OCI-LY7 (cell line): ENCODE measurements around the gene IST1. TPM values are rescaled to one million over a fixed set of nuclear protein-coding genes. Genes with fewer than 3 reads are reported as not detected.

Experiments
- BruUV-seq: library from RNA; stranded (reverse); fragments of 400-500 nt; replicated peaks from 2 replicates; lab custom pipeline; 2021; lab: Mats Ljungman, UMichigan
- CTCF ChIA-PET: fragments of 300-600 bp; sonication (Branson Sonifier 250); formaldehyde crosslinking; loops from one replicate; lab custom pipeline; 2022; ENCODE audit warnings: antibody characterized with exemption; ENCODE audit not compliant: unreplicated experiment; lab: Charles Lee
- POLR2A ChIA-PET: fragments of 300-600 bp; sonication (Branson Sonifier 250); formaldehyde crosslinking; loops from one replicate; lab custom pipeline; 2022; ENCODE audit warnings: antibody characterized with exemption; lab: Charles Lee
- DNase-seq: peaks from one replicate; pipeline ENCODE4 v3.0.0-alpha.2; 2015; ENCODE audit warnings: low spot score
- H2AFZ ChIP-seq: fragments of 200-600 bp; sonication (generic), shearing (Covaris generic); 2 replicates; pipeline ENCODE4 v1.6.1; 2014; ENCODE audit warnings: mild to moderate bottlenecking, antibody characterized with exemption, low read length, moderate library complexity
- H3K27ac ChIP-seq: fragments of 200-600 bp; sonication (generic); 2 replicates; pipeline ENCODE4 v1.5.1; 2014; ENCODE audit warnings: mixed run types, low read depth, mild to moderate bottlenecking, moderate library complexity, low read length, inconsistent platforms; ENCODE audit not compliant: poor library complexity, severe bottlenecking
- H3K36me3 ChIP-seq: fragments of 200-600 bp; sonication (generic); 2 replicates; pipeline ENCODE4 v1.6.1; 2014; ENCODE audit warnings: mild to moderate bottlenecking, antibody characterized with exemption, low read length, moderate library complexity, mixed read lengths; ENCODE audit not compliant: insufficient read depth
- H3K4me1 ChIP-seq: fragments of 200-600 bp; sonication (generic); 2 replicates; pipeline ENCODE4 v1.5.1; 2014; ENCODE audit warnings: mild to moderate bottlenecking, low read length; ENCODE audit not compliant: insufficient read depth, poor library complexity, severe bottlenecking
- H3K4me2 ChIP-seq: fragments of 200-600 bp; sonication (generic); 2 replicates; pipeline ENCODE4 v1.6.1; 2014; ENCODE audit warnings: mild to moderate bottlenecking, low read length
- H3K4me3 ChIP-seq: fragments of 200-600 bp; sonication (generic); 2 replicates; pipeline ENCODE4 v1.5.1; 2014; ENCODE audit warnings: mild to moderate bottlenecking, low read depth, low read length; ENCODE audit not compliant: poor library complexity, severe bottlenecking
- H3K79me2 ChIP-seq: fragments of 200-600 bp; sonication (generic); 2 replicates; pipeline ENCODE4 v1.6.1; 2016; ENCODE audit warnings: low read depth, mild to moderate bottlenecking, low read length, moderate library complexity, mixed read lengths; ENCODE audit not compliant: insufficient read depth
- H3K9me2 ChIP-seq: fragments of 200-600 bp; sonication (generic); 2 replicates; pipeline ENCODE4 v1.6.1; 2016; ENCODE audit warnings: mild to moderate bottlenecking, low read length, mixed read lengths; ENCODE audit not compliant: insufficient read depth
- H3K9me3 ChIP-seq: fragments of 200-600 bp; sonication (generic); 2 replicates; pipeline ENCODE4 v1.6.1; 2014; ENCODE audit warnings: mild to moderate bottlenecking, mixed run types, low read length, mixed read lengths
- H4K20me1 ChIP-seq: fragments of 200-600 bp; sonication (generic); 2 replicates; pipeline ENCODE4 v1.6.1; 2014; ENCODE audit warnings: mild to moderate bottlenecking, antibody characterized with exemption, low read length, moderate library complexity, mixed read lengths; ENCODE audit not compliant: insufficient read depth
- EZH2phosphoT487 ChIP-seq: fragments of 200-600 bp; sonication (generic); IDR thresholded peaks from 2 replicates; pipeline ENCODE4 v1.6.1; 2018; ENCODE audit warnings: low read depth, borderline replicate concordance, mild to moderate bottlenecking, mixed run types, antibody characterized with exemption, low read length, moderate library complexity, mixed read lengths
- intact Hi-C: fragments of 100-400 bp; cut with micrococcal nuclease; formaldehyde crosslinking; loops from one replicate; pipeline ENCODE4 v1.10.0; 2022; ENCODE audit not compliant: unreplicated experiment
- total RNA-seq, 2 experiments: library from RNA; depleted of rRNA in 1 of 2; stranded (reverse); fragments of >200 nt in 1 of 2; shearing (Covaris generic) in 1 of 2; gene quantifications; 2 replicates each; pipeline ENCODE4 v1.2.3, GENCODE V29; 2014 to 2022
- TF ChIP-seq, protein P1 (sequence below): fragments of 200-600 bp; sonication (generic); conservative IDR thresholded peaks from 2 replicates; pipeline ENCODE4 v1.5.1; 2014; ENCODE audit warnings: mild to moderate bottlenecking, antibody characterized with exemption, low read length, moderate library complexity, mixed read lengths

IST1 gene
- total RNA-seq, 2 experiments from 2014 or later = 147 to 200 TPM

DNA sequence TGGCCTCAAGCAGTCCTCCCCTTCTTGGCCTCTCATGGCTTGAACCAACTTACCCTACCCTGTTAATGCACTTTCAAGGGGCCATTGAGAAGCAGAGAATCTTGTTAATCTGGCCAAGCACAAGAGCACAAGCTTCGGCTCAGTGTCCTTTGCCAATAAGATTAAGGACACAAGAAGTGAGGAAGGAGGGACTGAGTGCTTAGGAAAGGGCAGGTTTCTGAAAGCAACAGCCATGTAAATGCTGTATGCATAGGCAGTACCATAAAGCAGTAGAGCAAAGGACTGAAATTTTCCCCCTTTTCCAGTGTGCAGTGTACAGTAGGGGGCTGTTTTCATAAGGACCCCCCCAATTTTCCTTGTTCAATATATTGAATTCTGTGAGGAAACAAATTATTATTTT lies 37.7 kb downstream of the IST1 start:
- H3K9me3 ChIP-seq = peaks cover under 1% of the 10 kb centered on the region; the same call in 1 of the 2 replicates
- ChIA-PET POLR2A (no interaction called here), CTCF (interaction anchor here (1.2 kb wide), 1 partner anchor 22 kb away, joined by 5 read pairs; no protein-coding TSS in a partner anchor)
- H2AFZ ChIP-seq = no peak overlapping the region
- H3K4me3 ChIP-seq = no peak overlapping the region
- H3K27ac ChIP-seq = no peak overlapping the region
- H3K4me2 ChIP-seq = no peak overlapping the region
- H4K20me1 ChIP-seq = 0 out of 2 replicates have a peak, but pooled peaks cover 3% of the 10 kb centered on the region
- no peaks in the 10 kb centered on the region for H3K9me2 ChIP-seq
- no peaks in the 10 kb centered on the region for H3K79me2 ChIP-seq
- no TSS peak for BruUV-seq
- intact Hi-C loops = no loop called here
- peaks cover 56% of the 10 kb centered on the region for H3K36me3 ChIP-seq
- no peak for TF ChIP-seq EZH2phosphoT487
- TF ChIP-seq, protein P1, sequence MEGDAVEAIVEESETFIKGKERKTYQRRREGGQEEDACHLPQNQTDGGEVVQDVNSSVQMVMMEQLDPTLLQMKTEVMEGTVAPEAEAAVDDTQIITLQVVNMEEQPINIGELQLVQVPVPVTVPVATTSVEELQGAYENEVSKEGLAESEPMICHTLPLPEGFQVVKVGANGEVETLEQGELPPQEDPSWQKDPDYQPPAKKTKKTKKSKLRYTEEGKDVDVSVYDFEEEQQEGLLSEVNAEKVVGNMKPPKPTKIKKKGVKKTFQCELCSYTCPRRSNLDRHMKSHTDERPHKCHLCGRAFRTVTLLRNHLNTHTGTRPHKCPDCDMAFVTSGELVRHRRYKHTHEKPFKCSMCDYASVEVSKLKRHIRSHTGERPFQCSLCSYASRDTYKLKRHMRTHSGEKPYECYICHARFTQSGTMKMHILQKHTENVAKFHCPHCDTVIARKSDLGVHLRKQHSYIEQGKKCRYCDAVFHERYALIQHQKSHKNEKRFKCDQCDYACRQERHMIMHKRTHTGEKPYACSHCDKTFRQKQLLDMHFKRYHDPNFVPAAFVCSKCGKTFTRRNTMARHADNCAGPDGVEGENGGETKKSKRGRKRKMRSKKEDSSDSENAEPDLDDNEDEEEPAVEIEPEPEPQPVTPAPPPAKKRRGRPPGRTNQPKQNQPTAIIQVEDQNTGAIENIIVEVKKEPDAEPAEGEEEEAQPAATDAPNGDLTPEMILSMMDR = no peak
- peaks cover 7% of the 10 kb centered on the region for H3K4me1 ChIP-seq
- no peak for DNase-seq

DNA sequence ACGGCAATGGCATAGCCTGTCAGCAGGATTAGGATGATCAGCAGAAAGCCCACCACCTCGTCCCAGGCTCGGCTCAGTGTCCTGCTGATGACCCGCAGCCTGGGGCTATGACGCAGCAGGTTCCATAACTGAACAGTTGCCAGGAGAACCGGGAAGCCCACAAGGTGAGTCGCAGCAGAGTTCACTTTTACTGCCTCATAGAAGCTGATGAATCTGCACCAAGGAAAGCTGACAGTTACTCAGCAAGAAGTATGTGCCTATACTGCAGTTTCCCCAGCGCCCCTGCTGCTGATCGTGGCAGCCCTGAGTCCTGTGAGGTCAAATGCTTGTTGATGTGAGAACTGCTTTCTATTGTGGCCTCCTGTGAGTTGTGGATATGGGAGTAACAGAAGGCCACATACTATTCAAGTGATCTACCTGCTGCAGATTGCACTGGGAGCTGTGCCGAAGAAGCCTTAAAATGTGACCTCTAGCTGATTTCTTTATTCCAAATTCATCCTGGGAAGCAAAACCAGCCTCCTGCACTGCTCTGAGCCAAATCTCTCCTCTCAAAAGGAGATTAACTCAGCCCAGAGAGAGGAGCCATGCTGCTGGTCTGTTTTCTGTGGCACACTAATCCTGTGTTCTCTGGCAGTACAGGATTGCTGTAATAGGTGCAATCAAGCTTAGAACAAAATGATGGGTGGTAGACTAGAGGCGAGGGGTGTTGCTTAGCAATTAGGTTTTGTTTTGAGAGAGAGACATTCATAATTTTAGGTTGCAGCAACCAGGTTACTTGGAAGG lies 38.8 kb downstream of the IST1 start:
- H3K9me2 ChIP-seq = no peaks in the 10 kb centered on the region
- H3K4me1 ChIP-seq = peaks cover 7% of the 10 kb centered on the region
- H2AFZ ChIP-seq = no peak overlapping the region
- H3K79me2 ChIP-seq = no peaks in the 10 kb centered on the region
- no peak overlapping the region for H3K27ac ChIP-seq
- POLR2A ChIA-PET = interaction anchor here (0.6 to 0.9 kb wide), 3 partner anchors 9 to 26 kb away, joined by 3 to 10 read pairs (median 5); no protein-coding TSS in a partner anchor
- TF ChIP-seq EZH2phosphoT487 = no peak
- TF ChIP-seq, protein P1 = no peak
- CTCF ChIA-PET = no interaction called here
- H3K4me2 ChIP-seq = no peak overlapping the region
- no peak overlapping the region for H3K4me3 ChIP-seq
- BruUV-seq = no TSS peak
- H4K20me1 ChIP-seq = 0 out of 2 replicates have a peak, but pooled peaks cover 3% of the 10 kb centered on the region
- H3K36me3 ChIP-seq = peaks cover 45% of the 10 kb centered on the region
- no peak for DNase-seq
- intact Hi-C loops = no loop called here
- H3K9me3 ChIP-seq = peaks cover 10% of the 10 kb centered on the region
